K562 (cell line): ENCODE data around the gene MEF2B. TPM values are rescaled to one million over a fixed set of nuclear protein-coding genes. Genes with fewer than 3 reads are reported as not detected.
A peak's percentile ranks its signal among the peaks of the same experiment; 100 is the strongest.

Experiments used
- ATAC-seq: fragments of 200-7000 bp; cut with Tn5 transposase; 3 replicates; pipeline ENCODE4 v1.9.1; 2020; ENCODE audit warnings: moderate library complexity
- BruUV-seq: library from RNA; stranded (reverse); fragments of 400-500 nt; replicated peaks from 2 replicates; lab custom pipeline; 2021; lab: Mats Ljungman, UMichigan
- CTCF ChIA-PET: fragments of 300-600 bp; formaldehyde crosslinking; extraction: SDS; loops from one replicate; lab custom pipeline; 2021; ENCODE audit warnings: low intra/inter-chr PET ratio; lab: Yijun Ruan, JAX
- POLR2A ChIA-PET: fragments of 300-600, 350-650 bp; sonication (Branson Sonifier 250); formaldehyde crosslinking; extraction: SDS; loops from one replicate; lab custom pipeline; 2021; ENCODE audit warnings: antibody characterized with exemption, inconsistent platforms; lab: Yijun Ruan, JAX
- DNase-seq, 4 experiments: peaks; one replicate each; pipeline versions ENCODE4 v3.0.0 to v3.0.0-alpha.2; 2011 to 2018; ENCODE audit warnings: low spot score in 3 of 4, mixed read lengths in 3 of 4; ENCODE audit errors: extremely low read depth in 1 of 4
- FAIRE-seq: peaks from 2 replicates; lab custom pipeline; 2011; peaks lifted over from hg19 to GRCh38; lab: Jason Lieb, UNC
- H2AFZ ChIP-seq: 2 replicates; pipeline ENCODE4 v1.6.0; 2011; ENCODE audit warnings: low read depth, low read length, control low read depth, inconsistent platforms
- H3K27ac ChIP-seq: fragments of 200-600 bp; 3 replicates; pipeline ENCODE4 v1.8.0; 2011; ENCODE audit warnings: low read depth, mild to moderate bottlenecking, control low read depth, inconsistent platforms, low read length, moderate library complexity, mixed read lengths; ENCODE audit errors: extremely low read depth
- H3K27me3 ChIP-seq, 2 experiments: fragments of 300-600 bp in 1 of 2; 2 replicates in 1 of 2; 3 replicates in 1 of 2; pipeline versions ENCODE4 v1.6.0 to v1.8.0; 2011; ENCODE audit warnings: inconsistent platforms in 2 of 2, low read length in 2 of 2, mild to moderate bottlenecking in 1 of 2, mixed read lengths in 1 of 2, moderate library complexity in 1 of 2; ENCODE audit not compliant: control insufficient read depth in 2 of 2, insufficient read depth in 2 of 2
- H3K36me3 ChIP-seq: fragments of 300-600 bp; 3 replicates; pipeline ENCODE4 v1.8.0; 2011; ENCODE audit warnings: mild to moderate bottlenecking, low read length, inconsistent platforms; ENCODE audit not compliant: control insufficient read depth, insufficient read depth
- H3K4me1 ChIP-seq, 2 experiments: fragments of 200-600 bp in 1 of 2; replicated peaks in 1 of 2; 2 replicates in 1 of 2; 3 replicates in 1 of 2; pipeline versions ENCODE4 v1.5.1 to v1.8.0; 2011; ENCODE audit warnings: inconsistent platforms in 2 of 2, low read length in 2 of 2, mild to moderate bottlenecking in 1 of 2, mixed read lengths in 1 of 2, moderate library complexity in 1 of 2; ENCODE audit not compliant: control insufficient read depth in 2 of 2, insufficient read depth in 2 of 2
- H3K4me2 ChIP-seq: 2 replicates; pipeline ENCODE4 v1.6.1; 2011; ENCODE audit warnings: low read length, control low read depth, inconsistent platforms, mixed read lengths; ENCODE audit not compliant: insufficient read depth
- H3K4me3 ChIP-seq: fragments of 200-600 bp; sonication (generic), shearing (Covaris generic); 2 replicates; pipeline ENCODE4 v1.5.1; 2016; ENCODE audit warnings: control low read depth, inconsistent platforms
- H3K79me2 ChIP-seq: fragments of 200-600 bp; 3 replicates; pipeline ENCODE4 v1.8.0; 2011; ENCODE audit warnings: low read length, inconsistent platforms; ENCODE audit not compliant: control insufficient read depth, insufficient read depth
- H3K9ac ChIP-seq, 2 experiments: 2 replicates each; pipeline versions ENCODE4 v1.6.0 to v1.6.1; 2011; ENCODE audit warnings: low read depth in 2 of 2, low read length in 2 of 2, control low read depth in 1 of 2, inconsistent platforms in 1 of 2, mild to moderate bottlenecking in 1 of 2, mixed read lengths in 1 of 2; ENCODE audit not compliant: insufficient read depth in 1 of 2
- H3K9me1 ChIP-seq: one replicate; pipeline ENCODE4 v1.6.0; 2011; ENCODE audit warnings: inconsistent platforms, mild to moderate bottlenecking, low read length, moderate library complexity; ENCODE audit not compliant: control insufficient read depth, insufficient read depth
- H3K9me3 ChIP-seq: replicated peaks from 2 replicates; pipeline ENCODE4 v1.5.1; 2011; ENCODE audit warnings: low read depth, low read length, inconsistent platforms; ENCODE audit not compliant: control insufficient read depth, insufficient read depth
- H4K20me1 ChIP-seq: replicated peaks from 2 replicates; pipeline ENCODE4 v1.6.1; 2011; ENCODE audit warnings: low read length, inconsistent platforms, mixed read lengths; ENCODE audit not compliant: control insufficient read depth, insufficient read depth
- FOXK1 ChIP-seq: sonication (generic); formaldehyde crosslinking; IDR thresholded peaks from 2 replicates; pipeline ENCODE4 v1.8.0; 2022; ENCODE audit warnings: missing genetic modification reagents, mild to moderate bottlenecking, borderline replicate concordance
- HINFP ChIP-seq: fragments of 450-650 bp; conservative IDR thresholded peaks from 2 replicates; pipeline ENCODE4 v1.6.1; 2016; ENCODE audit warnings: missing genetic modification characterization, low read depth, mild to moderate bottlenecking, control low read depth, missing compliant biosample characterization
- KLF1 ChIP-seq: fragments of 450-650 bp; IDR thresholded peaks from 2 replicates; pipeline ENCODE4 v1.6.1; 2016; ENCODE audit warnings: missing genetic modification characterization, missing compliant biosample characterization
- MNT ChIP-seq, 2 experiments: fragments of 450-650 bp; conservative IDR thresholded peaks; 2 replicates each; pipeline ENCODE4 v1.6.1; 2017; ENCODE audit warnings: mild to moderate bottlenecking in 2 of 2, moderate library complexity in 2 of 2
- MXI1 ChIP-seq: IDR thresholded peaks from 2 replicates; pipeline ENCODE4 v1.6.1; 2011; ENCODE audit warnings: low read depth, mild to moderate bottlenecking, improper control_type of control experiment, low read length
- NCOR1 ChIP-seq: fragments of 450-650 bp; IDR thresholded peaks from 2 replicates; pipeline ENCODE4 v1.6.1; 2016; ENCODE audit warnings: mild to moderate bottlenecking, moderate library complexity
- SAP30 ChIP-seq: fragments of 200-600 bp; sonication (generic); IDR thresholded peaks from 2 replicates; pipeline ENCODE4 v1.6.1; 2012; ENCODE audit warnings: borderline replicate concordance, low read depth, mild to moderate bottlenecking, moderate library complexity, low read length, control low read depth, inconsistent platforms; ENCODE audit not compliant: insufficient read depth, poor library complexity, severe bottlenecking
- SP1 ChIP-seq: sonication (generic); formaldehyde crosslinking; IDR thresholded peaks from 2 replicates; pipeline ENCODE4 v1.8.1; 2022; ENCODE audit warnings: mild to moderate bottlenecking, missing genetic modification reagents
- ZFX ChIP-seq: sonication (generic); formaldehyde crosslinking; IDR thresholded peaks from 2 replicates; pipeline ENCODE4 v1.8.0; 2022; ENCODE audit warnings: mild to moderate bottlenecking, missing genetic modification reagents, moderate library complexity
- ZMIZ1 ChIP-seq, 2 experiments: fragments of 150-350 bp in 1 of 2; IDR thresholded peaks; 2 replicates each; pipeline ENCODE4 v1.6.1; 2012 to 2016; ENCODE audit warnings: low read depth in 2 of 2, low read length in 2 of 2, mild to moderate bottlenecking in 1 of 2, moderate library complexity in 1 of 2
- ZNF133 ChIP-seq: fragments of 250-450 bp; sonication (Bioruptor Pico); IDR thresholded peaks from 2 replicates; pipeline ENCODE4 v1.4.0; 2020; ENCODE audit warnings: mild to moderate bottlenecking
- ZNF511 ChIP-seq: sonication (generic); formaldehyde crosslinking; IDR thresholded peaks from 2 replicates; pipeline ENCODE4 v1.8.0; 2022; ENCODE audit warnings: mild to moderate bottlenecking, missing genetic modification reagents
- WGBS: fragments of 100-300 bp; shearing (Covaris generic); methylation state at CpG from one replicate; pipeline ENCODE4 v1.1.6; 2016; ENCODE audit warnings: low coverage, mixed read lengths; ENCODE audit not compliant: insufficient coverage; ENCODE audit errors: missing lambda C conversion rate; 5-methylcytosine and 5-hydroxymethylcytosine counted together
- in situ Hi-C: fragments of 300-500 bp; cut with MboI; formaldehyde crosslinking; loops from 4 replicates; pipeline ENCODE4 v1.15.0; 2018; ENCODE audit warnings: inconsistent platforms, mixed read lengths
- intact Hi-C: fragments of 100-400 bp; cut with micrococcal nuclease; formaldehyde crosslinking; loops from 2 replicates; pipeline ENCODE4 v1.14.2; 2022
- polyA plus RNA-seq, 8 experiments: library from polyadenylated mRNA; depleted of rRNA in 4 of 8; stranded (reverse) in 5 of 8; unstranded in 3 of 8; fragments of >200 nt; fragmentation: Nextera tagmentation in 2 of 8; fragmentation: Illumina TruSeq in 1 of 8; extraction: Ambion mirVana in 2 of 8; extraction: Trizol in 1 of 8; gene quantifications; 2 replicates each; pipeline versions ENCODE4 v1.2.1 to v1.2.3, GENCODE V29; 2011 to 2014; ENCODE audit warnings: inconsistent platforms in 1 of 8, missing spikeins in 1 of 8
- total RNA-seq, 7 experiments: library from RNA; depleted of rRNA in 6 of 7; stranded (reverse); fragments of >200 nt in 6 of 7; fragmentation: Illumina TruSeq in 2 of 7; extraction: Trizol in 2 of 7; gene quantifications; 2 replicates each; pipeline versions ENCODE4 v1.2.1 to v1.2.3, GENCODE V29; 2011 to 2021; ENCODE audit warnings: low replicate concordance in 1 of 7

The MEF2B gene
- total and polyA plus RNA-seq, 9 of the 15 experiments (the other 6 are each of a cell fraction or from before 2014, with no cell fraction given), result 0.14 to 1.9 (median 0.71) TPM; not detected in 3

- Histone ChIP-seq H3K27ac (peak within 1 kb of the TSS; percentile 79), H3K36me3 (peaks cover 35% of the 10 kb centered on the region; the same call in 2 of the 3 replicates), H3K4me2 (peak within 1 kb of the TSS; percentile 90), H4K20me1 (no peaks in the 10 kb centered on the region), H3K79me2 (peaks cover 20% of the 10 kb centered on the region), H3K27me3 (no peaks in the 10 kb centered on the region), H2AFZ (peak within 1 kb of the TSS; percentile 63), H3K9me3 (no peaks in the 10 kb centered on the region), H3K4me1 (peaks cover 12 to 33% of the 10 kb centered on the region in 2 experiments; a peak in 4 of 5 replicates), H3K4me3 (peak within 1 kb of the TSS; percentile 43), H3K9ac (peak within 1 kb of the TSS; percentile 84 to 91), H3K9me1 (peaks cover 4% of the 10 kb centered on the region)
- intact Hi-C loops (no loop called here), in situ Hi-C loops (no loop called here)
- POLR2A ChIA-PET, result interaction anchor here (0.6 to 1.4 kb wide), 10 partner anchors 9 to 673 kb away, joined by 3 to 7 read pairs (median 4); partner anchors contain the start of gene MEF2B
- FAIRE-seq (peak; percentile 98), DNase-seq (peak; percentile 95 to 98 (median 96)), ATAC-seq (peak; percentile 94)
- CTCF ChIA-PET, result no interaction called here
- BruUV-seq, result TSS peak; percentile 92
- WGBS, result under 1% methylated on average over 57 of the region's 60 CpGs
- peak; percentile 74 for TF ChIP-seq SP1 (CRISPR knock-in tag)
- TF ChIP-seq ZMIZ1 (IDR thresholded peaks at IDR 0.05; ENCODE audit: low read depth in 2 of 2, low read length in 2 of 2), result no peak
- TF ChIP-seq ZNF511 (CRISPR knock-in tag), result 0 out of 2 replicates have a peak, but pooled peaks have one; percentile 45
- TF ChIP-seq MXI1, result peak; percentile 75; the same call in 1 of the 2 replicates
- peak; percentile 69 for TF ChIP-seq HINFP (tag)
- TF ChIP-seq KLF1 (tag), result 0 out of 2 replicates have a peak, but pooled peaks have one; percentile 26
- TF ChIP-seq SAP30, result peak; percentile 80
- TF ChIP-seq ZNF133 (CRISPR knock-in tag), result no peak
- no peak; the same call in 1 of the 2 replicates for TF ChIP-seq FOXK1 (CRISPR knock-in tag)
- peak; percentile 43 for TF ChIP-seq ZFX (CRISPR knock-in tag)
- peak; percentile 83 to 94 for TF ChIP-seq MNT (conservative IDR thresholded peaks at IDR 0.05)
- no peak for TF ChIP-seq NCOR1
Observed at GRCh38 chr19:19203012-19203856, 33.2 kb upstream of the MEF2B start, which contains the start of gene NR2C2AP. NR2C2AP (minus strand) TSS chr19:19203414; CDS start chr19:19203060, 354 bp downstream.
